Embryonic facial prominence (tissue), 1 donor: Measurements from ENCODE around the gene SMR3A.

Source experiments
- DNase-seq: peaks from one replicate; pipeline ENCODE4 v3.0.0-alpha.2; 2016; ENCODE audit errors: extremely low spot score

Gene SMR3A

DNA sequence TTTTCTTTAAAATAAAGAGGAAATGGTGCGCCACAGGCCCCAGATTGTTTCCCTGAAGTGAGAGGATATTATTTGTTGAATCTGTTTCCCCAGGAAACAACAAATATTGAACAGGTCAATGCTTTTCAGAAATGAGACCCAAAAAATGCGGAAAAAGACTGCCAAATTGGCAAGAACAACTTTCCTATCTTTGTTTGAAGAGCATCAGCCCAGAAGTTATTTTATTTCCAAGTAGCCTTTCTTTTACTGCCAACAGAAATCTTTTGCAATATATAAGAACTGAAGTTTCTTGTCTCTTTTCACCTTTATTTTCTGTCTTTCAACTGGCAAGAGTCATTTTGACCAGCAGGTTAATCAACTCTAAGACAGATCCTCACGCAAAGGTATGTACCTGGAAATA lies at the start of gene SMR3A:
Gene SMR3A (plus strand): TSS at position 301 of the 400 bp plus-strand sequence. CDS start 1,356 bp downstream, outside the sequence.
- no peak for DNase-seq

DNA sequence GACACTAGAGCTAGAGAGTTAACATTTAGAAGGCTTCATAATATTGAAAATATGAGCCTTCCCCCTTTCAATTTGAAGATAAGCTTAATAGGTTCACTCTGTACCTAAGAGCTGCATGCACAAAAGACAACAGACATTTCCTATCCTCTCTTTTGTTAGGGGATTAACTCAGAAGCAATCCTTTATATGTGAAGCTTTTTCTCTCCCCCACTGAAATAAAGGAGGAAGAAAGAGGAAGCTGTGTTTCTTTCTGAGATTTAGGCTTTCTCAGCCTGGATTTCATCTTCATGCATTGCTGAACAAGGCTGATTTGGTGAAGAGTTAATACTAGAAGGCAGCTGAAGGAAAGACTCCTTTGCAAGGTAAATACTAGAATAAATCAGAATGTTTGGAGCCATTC lies 46.8 kb upstream of the SMR3A start:
- no peak for DNase-seq

DNA sequence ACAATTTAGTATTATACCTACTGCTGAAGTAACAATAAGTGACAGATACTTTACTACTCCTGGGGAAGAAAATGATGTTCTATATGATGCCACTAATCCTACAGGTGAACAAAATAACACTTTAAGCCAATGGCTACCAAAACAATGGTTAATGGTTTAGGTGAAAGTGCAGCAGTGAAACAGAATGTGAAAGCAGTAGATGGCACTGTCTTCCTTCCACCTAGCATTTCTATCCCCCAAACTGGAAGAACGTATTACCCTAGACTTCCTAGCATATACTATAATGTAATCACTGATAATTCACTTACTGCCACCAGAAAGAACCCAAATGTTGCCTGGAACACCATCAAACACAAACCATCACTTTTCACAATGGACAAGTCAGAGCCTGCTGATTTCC lies 44.6 kb upstream of the SMR3A start:
- DNase-seq, result no peak

DNA sequence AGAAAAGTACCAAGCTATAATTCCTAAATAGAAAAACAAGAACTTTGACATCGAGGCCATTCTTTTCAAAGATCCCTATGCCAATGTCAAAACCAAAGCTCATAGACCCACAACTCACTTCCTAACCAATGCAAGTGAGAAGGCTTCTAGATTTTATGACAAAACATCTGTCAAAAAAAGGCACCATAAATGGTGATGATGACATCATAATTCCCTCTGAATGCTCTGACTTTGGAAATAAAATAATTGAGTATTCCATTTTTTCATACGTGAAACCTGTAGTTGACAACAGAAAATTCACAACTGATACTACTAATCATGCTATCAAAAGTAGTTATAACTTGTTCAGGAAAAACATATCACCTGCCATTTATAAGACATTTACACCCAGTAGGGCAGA lies 34.5 kb upstream of the SMR3A start:
- DNase-seq, result no peak

DNA sequence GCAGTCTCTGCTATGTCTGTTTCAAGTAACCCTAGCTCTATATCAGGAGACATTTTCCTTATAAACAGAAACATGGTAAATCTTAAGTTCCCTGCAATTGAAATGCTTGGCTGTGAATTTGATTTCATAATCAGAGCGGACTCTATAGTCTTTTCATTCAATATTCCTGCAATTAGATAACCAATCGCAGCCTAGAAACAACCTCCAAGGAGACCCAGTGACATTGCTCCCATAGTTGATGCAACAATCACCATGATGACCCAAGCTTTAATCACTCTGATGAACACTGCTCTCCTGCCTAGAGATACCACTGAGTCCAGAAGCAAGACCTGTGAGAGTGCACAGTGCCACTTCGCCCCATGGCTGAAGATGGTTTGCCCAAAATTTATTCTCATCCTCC lies 25.9 kb upstream of the SMR3A start, which contains the start of gene CABS1:
Gene CABS1 (plus strand): TSS at position 301 of the 400 bp plus-strand sequence. CDS start 59 bp downstream, at position 360.
- no peak for DNase-seq

DNA sequence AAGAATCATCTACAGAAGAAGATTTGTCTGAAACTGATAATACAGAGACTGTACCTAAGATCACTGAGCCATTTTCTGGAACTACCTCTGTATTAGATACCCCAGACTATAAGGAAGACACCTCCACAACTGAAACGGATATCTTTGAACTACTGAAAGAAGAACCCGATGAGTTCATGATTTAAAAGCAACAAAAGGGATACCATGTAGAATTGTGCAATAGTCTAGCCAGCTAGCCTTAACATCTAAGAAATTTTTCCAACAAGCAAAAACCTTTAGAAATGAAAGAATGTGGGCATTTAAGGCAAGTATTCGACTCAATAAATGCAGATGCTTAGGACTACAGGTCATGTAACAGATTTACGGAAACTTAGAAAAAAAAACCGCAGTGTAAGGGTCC lies 24.5 kb upstream of the SMR3A start:
- no peak for DNase-seq

DNA sequence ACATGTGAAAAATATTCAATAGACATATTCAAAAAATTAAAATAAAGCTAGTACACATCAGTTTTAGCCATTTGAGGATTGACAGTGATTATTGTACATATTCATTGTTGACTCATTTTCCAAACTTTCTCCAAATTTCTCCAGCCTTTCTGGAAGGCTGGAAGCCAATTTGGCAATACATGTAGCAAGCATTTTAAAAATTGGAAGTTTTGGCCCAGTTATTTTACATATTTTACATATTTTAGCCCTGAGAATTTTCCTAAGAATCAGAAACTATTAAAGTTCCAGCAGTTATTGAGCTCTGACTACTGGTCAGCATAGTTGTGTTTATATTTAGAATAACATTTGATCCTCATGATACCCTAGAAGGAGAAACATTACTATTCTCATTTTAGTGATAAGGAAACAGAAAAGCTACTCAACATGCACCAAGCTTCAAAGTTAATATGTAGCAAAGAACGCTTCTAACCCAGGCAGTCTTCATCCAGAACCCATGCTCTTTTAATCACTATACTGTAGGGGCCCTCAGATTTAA lies 22.6 kb upstream of the SMR3A start:
- no peak for DNase-seq

DNA sequence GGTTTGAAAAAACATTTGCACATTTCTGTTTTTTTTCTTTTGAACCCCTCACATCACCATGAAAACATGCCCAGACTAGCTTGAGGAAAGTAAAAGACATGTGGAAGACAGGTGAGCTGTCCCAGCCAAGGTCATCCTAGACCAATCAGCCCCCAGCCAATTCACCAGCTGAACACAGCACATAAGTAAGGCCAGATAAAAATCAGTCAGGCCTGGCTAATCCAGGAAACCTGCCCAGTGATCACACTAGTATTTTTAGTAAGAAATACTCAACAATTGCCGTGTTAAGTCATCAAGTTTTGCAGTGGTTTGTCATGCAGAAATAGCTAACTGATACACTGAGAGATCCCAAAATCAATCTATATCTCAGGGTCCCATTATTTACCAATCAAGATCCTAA lies 4.4 kb upstream of the SMR3A start:
- DNase-seq, result no peak

DNA sequence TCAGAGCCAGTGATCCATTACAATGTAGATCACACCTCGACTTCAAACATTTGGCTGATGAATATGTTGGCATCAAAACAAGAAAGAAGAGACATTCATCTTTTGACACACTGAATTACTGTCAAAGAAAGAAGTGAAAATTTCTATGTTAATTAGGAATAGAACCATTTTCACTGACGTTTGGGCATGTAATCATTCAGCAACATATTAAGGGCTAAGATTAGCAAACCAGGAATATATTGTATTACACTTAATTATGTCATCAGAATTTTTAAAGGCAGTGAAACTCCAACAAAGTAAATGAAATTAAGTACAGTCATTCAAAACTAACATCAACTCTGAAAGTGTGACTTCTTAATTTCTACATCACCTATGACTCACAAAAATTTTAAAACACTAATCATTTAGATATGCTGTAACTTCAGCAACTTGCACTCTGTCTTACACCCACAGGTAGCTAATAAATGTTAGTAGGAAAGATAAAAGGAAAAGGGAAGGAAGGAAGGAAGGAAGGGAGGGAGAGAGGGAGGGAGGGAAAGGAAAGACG lies 1.4 kb upstream of the SMR3A start:
- DNase-seq, result no peak

DNA sequence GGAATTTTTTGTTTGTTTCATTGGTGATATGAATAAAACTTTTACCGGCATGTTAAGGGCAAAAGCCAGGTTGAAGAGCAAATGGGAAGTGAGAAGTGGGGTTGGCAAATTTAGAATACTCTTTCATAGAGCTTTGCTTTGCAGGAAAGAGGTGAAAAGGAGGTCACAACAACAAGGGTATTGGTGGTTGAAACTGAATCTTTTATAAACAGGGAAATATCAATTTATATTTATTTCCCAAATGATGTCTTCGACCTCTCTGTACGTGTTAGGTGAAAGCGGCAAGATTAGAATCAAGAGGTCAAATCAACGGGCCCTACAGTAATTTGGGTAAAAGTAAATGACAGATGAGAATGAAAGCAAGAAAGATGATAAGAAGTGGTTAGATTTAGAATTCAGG lies 3.4 kb downstream of the SMR3A start:
- DNase-seq, result no peak

DNA sequence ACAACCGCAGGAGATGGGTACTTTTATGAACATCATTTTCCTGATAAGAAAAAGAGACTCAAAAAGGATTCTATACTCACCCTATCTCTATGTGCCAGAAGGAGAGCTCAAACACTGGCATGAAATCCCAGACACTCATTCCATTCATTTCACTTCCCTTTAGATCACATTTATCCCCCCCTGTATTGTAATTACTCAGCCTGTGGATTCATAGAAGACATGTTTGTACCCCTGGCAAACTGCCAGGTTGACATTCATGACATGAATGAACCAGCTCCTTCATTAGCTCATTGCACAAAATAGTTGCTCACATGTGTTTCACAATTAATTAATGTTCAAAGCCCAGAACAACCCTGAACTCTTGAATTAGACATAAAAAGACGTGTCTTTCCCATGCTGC lies 4.9 kb downstream of the SMR3A start:
- DNase-seq, result no peak

DNA sequence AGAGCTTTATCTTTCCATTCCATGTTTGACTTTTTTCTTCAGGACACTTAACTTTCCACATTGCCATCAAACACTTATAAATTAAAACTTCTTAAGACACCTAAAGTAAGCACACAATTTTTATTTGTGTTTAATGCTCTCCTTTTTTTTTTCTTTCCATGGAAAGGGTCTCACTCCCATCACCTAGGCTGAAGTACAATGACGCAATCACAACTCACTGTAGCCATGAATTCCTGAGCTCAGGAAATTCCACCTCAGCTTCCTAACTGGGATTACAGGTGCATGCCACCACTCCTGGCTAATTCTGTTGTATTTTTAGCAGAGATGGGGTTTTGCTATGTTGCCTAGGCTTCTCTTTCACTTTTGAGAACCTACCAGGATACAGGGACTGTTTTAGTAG lies 7.3 kb downstream of the SMR3A start:
- DNase-seq, result no peak

DNA sequence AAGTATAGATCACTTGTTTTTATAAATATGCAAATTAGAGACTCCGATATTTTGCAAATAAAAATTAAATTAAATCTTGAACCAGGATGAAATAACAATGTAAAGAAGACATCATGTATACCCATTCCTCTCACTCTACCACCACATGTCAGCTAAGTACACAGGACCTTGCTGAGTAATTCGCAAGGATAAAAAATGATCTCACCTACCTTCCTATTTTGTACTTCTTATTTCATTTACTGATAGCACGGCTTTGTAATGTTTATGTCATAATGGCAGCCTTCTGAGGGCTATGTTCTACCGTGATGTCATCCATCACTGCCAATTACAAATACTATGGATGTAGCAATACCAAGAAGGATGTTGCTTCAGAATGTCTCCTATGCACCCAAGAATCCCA lies 11.4 kb downstream of the SMR3A start:
- DNase-seq, result no peak

DNA sequence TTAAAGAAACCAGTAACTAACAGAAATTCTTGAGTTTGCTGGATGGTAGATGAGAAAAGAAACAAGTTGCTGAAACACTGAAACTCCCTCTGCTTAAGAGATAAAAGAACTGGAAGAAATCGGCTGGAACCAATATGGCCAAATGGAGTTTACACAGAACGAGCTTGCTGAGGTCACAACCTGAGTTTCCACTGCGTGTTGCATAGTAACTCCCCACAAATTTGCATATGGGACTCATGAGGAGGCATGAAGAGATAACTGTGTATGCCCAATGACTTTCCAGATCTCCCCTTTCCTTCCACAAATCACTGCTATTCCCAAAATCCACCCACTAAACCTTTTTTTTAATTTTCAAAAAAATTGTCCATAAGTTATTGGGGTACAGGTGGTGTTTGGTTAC lies 12.2 kb downstream of the SMR3A start:
- no peak for DNase-seq

DNA sequence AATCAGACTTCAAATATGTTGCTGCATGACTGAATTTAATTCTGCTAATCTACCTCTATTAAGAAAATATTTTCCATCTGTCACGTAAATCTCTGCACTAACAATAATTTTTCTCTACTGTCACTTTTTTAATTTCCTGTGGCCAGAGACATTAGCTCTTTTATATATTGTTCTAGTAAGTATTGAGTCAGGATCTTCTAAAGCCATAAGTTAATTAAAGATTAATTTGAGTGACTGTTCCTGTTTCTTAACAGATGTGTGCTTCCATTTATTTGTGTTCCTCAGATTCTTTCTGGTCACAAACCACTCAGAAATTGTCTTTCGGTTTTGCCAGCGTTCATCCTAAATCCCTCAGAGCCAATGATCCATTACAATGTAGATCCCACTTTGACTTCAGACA lies 20.0 kb downstream of the SMR3A start:
- DNase-seq, result no peak

DNA sequence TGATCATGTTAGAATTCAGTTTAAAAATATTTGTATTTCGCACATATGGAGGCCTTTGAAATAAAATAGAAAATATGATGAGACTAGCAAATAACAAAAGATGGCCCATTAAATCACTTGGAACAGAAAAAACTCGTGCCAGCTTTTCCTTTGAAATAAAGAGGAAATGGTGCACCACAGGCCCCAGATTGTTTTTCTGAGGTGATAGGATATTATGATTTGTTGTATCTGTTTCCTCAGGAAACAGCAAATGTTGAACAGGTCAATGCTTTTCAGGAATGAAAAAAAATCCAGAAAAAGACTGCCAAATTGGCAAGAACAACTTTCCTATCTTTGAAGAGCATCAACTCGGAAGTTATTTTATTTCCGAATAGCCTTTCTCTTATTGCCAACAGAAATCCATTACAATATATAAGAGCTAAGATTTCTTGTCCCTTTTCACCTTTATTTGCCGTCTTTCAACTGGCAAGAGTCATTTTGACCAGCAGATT lies 22.2 kb downstream of the SMR3A start, which contains the start of gene SMR3B:
Gene SMR3B (plus strand): TSS at position 441 of the 491 bp plus-strand sequence. CDS start 1,380 bp downstream, outside the sequence.
- no peak for DNase-seq

DNA sequence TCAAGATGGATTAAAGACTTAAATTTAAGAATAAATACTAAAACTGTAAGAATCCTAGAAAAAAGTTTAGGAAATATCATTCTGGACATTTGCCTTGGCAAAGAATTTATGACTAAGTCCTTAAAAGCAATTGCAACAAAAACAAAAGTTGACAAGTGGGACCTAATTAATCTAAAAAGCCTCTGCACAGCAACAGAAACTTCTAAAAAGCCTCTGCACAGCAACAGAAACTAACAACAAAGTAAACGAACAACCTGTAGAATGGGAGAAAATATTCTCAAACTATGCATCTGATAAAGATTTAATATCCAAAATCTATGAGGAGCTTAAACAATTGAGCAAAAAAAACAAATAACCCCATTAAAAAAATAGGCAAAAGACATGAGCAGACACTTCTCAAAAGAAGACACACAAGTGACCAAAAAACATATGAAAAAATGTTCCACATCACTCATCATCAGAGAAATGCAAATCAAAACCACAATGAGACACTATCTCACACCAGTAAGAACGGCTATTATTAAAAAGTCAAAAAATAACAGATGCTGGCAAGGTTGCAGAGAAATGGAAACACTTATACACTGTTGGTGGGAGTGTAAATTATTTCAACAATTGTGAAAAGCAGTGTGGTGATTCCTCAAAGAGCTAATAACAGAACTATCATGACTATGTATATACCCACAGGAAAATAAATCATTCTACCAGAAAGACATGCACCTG lies 31.7 kb downstream of the SMR3A start:
- no peak for DNase-seq

DNA sequence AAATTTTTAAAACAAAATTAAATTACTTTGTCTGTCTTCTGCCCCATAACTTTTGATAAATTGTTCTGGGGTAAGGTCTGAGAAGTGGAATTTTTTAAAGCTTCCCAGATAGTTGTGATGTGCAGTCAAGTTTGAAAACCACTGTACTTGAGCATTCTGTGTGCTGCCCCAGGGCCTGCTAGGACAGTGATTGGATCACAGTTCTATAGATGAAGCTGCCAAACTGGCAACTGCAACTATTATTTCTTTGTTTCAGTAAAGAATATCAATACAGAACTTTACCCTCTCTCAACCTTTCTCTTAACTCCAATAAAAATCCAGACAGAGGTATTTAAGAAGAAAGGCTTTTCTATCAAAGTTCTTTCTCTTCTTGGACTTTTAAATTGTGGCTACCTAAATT lies 37.0 kb downstream of the SMR3A start, which contains the start of gene OPRPN:
Gene OPRPN (plus strand): TSS at position 361 of the 400 bp plus-strand sequence. CDS start 1,346 bp downstream, outside the sequence.
- no peak for DNase-seq

DNA sequence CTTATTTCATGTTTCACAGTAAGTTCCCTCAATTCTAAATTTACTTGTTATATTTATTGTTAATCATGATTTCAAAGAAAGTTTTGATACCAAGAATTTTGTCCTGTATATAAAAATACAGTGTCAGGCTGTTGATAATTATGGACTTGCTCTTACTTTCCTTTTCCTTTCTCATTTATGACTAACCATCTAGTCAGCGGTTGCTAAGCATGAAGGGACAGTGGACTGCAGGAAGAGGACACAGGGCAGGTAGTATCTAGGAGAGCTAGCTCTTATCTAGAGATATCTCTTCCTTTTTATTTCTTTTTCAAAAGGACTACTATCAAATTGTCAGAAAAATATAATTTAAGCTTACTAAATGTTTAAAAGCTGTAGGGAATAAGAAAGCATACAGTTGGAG lies 38.8 kb downstream of the SMR3A start:
- DNase-seq, result no peak

DNA sequence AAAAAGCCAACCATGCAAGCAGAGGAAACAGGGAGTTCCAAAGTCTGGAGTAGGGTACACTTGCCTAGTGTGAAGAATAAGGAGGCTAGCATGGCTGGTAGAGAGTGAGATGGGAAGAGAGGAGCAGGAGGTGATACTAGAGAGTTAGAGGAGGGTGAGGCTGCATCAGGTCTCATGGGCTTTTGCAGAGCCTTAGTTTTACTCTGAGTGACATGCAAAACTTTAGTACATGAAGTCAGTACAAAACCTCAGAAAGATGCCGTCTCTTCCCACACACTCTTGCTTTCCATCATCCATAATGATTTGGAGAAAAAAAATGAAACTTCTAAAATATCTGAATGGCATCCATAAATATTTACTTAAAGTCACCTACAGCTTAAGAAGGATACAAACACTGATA lies 42.2 kb downstream of the SMR3A start:
- DNase-seq, result no peak

DNA sequence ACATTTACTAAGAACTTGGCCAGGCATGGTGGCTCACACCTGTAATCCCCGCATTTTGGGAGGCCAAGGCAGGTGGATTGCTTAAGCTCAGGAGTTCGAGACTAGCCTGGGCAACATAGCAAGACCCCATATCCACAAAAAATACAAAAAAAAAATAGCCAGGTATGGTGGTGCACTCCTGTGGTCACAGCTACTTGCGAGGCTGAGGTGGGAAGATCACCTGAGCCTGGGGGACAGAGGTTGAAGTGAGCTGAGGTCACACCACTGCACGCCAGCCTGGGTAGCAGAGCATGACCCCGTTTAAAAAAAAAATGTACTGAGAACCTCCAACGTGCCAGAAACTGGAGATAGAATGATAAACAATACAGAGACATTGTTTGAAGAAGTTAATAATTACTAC lies 45.2 kb downstream of the SMR3A start:
- DNase-seq, result no peak
